GM19099 (cell line): Measurements from ENCODE around the gene SLC7A5.

Source experiments
- POLR2A ChIP-seq: IDR thresholded peaks from 3 replicates; pipeline ENCODE4 v1.6.1; 2011; ENCODE audit warnings: low read depth; ENCODE audit not compliant: insufficient read length; ENCODE audit errors: extremely low read depth

The SLC7A5 gene

GRCh38 chr16:87792205-87792565, 77.1 kb downstream of the SLC7A5 start:
- no peak for TF ChIP-seq POLR2A

GRCh38 chr16:87791295-87792204, 77.8 kb downstream of the SLC7A5 start:
- TF ChIP-seq POLR2A = no peak

GRCh38 chr16:87790292-87791100, 78.8 kb downstream of the SLC7A5 start:
- no peak for TF ChIP-seq POLR2A

DNA sequence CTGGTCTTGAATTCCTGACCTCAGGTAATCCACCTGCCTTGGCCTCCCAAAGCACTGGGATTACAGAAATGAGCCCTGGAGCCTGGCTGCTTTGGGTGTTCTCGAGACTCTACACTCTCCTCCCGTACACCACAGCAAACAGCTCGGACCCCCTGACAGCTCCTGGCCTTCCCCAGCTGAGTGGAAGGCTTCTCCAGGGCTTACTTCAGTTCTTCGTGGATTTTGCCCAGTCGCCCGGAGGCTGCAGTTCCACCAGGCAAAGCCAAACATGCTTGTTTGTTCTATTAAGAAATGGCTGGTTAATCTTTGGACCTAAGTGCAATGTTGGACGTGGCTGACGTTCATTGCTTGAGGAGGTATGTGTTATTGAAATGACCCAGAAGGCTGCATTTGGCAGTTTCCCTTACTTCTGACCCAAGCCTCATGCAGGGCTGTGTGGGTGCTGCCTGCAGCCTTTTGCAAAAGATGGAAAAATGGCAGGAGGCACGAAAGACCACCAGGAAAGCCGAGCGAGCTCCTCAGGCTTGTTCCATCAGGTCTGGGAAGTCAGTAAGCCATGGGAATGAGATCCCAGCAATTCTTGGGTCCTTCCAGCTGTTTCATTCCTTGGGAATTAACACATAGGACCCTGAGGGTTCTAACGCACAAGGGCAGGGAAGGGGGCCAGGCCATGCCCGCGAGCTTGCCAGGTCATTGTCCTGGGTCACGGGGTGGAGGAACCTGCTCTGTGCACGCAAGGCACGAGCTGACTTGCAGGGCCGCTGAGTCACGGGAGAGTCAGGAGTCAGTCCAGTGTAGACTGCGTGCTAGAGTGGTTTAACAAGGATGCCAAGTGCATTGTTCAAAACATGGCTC, 79.6 kb downstream of the SLC7A5 start:
- no peak for TF ChIP-seq POLR2A

DNA sequence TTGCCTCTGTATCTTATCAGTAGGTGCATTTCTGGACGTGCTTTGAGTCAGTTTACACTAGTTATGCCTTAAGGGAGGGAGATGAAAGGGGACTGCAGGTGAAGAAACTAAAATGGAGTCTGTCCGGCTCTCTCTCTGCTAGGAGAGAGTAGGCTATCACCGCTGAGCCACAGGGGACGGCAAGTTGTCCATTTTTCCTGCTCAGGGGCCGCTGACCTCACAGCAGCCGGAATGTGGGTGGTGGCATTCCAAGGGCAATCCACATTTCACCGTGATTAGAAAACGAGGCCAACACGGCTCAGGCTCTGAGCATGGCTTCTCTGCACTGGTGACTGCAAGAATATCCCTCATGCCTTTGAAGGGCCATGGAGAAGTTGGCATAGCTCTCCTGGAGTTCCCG, 84.5 kb downstream of the SLC7A5 start:
- TF ChIP-seq POLR2A = no peak

GRCh38 chr16:87782033-87782432, 87.3 kb downstream of the SLC7A5 start:
- TF ChIP-seq POLR2A = no peak

GRCh38 chr16:87780385-87780989, 88.8 kb downstream of the SLC7A5 start:
- no peak for TF ChIP-seq POLR2A
